NT2/D1 (cell line): ENCODE results near the gene MICAL2.

ENCODE experiments used
- SUZ12 ChIP-seq: IDR thresholded peaks from 2 replicates; pipeline ENCODE4 v1.6.1; 2011; ENCODE audit not compliant: insufficient read length, insufficient read depth; ENCODE audit errors: extremely low read depth
- YY1 ChIP-seq: IDR thresholded peaks from 2 replicates; pipeline ENCODE4 v1.6.1; 2011; ENCODE audit not compliant: insufficient read length, insufficient read depth
- ZNF274 ChIP-seq: IDR thresholded peaks from 2 replicates; pipeline ENCODE4 v1.6.1; 2011; ENCODE audit warnings: mild to moderate bottlenecking, low read depth, low read length

- TF ChIP-seq YY1 (no peak), SUZ12 (no peak), ZNF274 (no peak)
Observed at GRCh38 chr11:12162652-12163051, 52.3 kb downstream of the MICAL2 start.
